Heart left ventricle (tissue), 16 donors: ENCODE results near the gene FAM241B. TPM values are rescaled to one million over a fixed set of nuclear protein-coding genes. Genes with fewer than 3 reads are reported as not detected.

Experiments
- ATAC-seq, 4 donors: fragments of 200-7000 bp; cut with Tn5 transposase; one replicate each; pipeline ENCODE4 v1.9.1; 2020 to 2022; ENCODE audit warnings: moderate library complexity in 4 of 4, mild to moderate bottlenecking in 3 of 4, moderate number of reproducible peaks in 1 of 4
- DNase-seq, 5 donors: peaks; one replicate each; pipeline ENCODE4 v3.0.0-alpha.2; 2020
- H3K27ac ChIP-seq, 12 donors: fragments of 200-600 bp; sonication (generic) in 4 of 12; one replicate each; pipeline versions ENCODE4 v1.5.0 to v1.8.0; 2016 to 2022; ENCODE audit warnings: mild to moderate bottlenecking in 2 of 12
- H3K27me3 ChIP-seq, 9 donors: fragments of 200-600 bp; sonication (generic) in 2 of 9; one replicate each; pipeline versions ENCODE4 v1.5.1 to v1.8.0; 2016 to 2022; ENCODE audit warnings: mild to moderate bottlenecking in 3 of 9
- H3K36me3 ChIP-seq, 9 donors: fragments of 200-600 bp; sonication (generic) in 2 of 9; one replicate each; pipeline versions ENCODE4 v1.5.0 to v1.8.0; 2018 to 2022; ENCODE audit warnings: mild to moderate bottlenecking in 2 of 9
- H3K4me1 ChIP-seq, 12 donors: fragments of 200-600 bp; sonication (generic) in 4 of 12; one replicate each; pipeline versions ENCODE4 v1.5.0 to v1.8.0; 2016 to 2022; ENCODE audit warnings: mild to moderate bottlenecking in 3 of 12
- H3K4me3 ChIP-seq, 12 donors: fragments of 200-600 bp; sonication (generic) in 4 of 12; one replicate each; pipeline versions ENCODE4 v1.5.0 to v1.8.0; 2017 to 2022; ENCODE audit warnings: mild to moderate bottlenecking in 9 of 12, moderate library complexity in 4 of 12
- H3K9me3 ChIP-seq, 12 donors: fragments of 200-600 bp; sonication (generic) in 4 of 12; one replicate each; pipeline versions ENCODE4 v1.5.0 to v1.8.0; 2016 to 2022; ENCODE audit warnings: mild to moderate bottlenecking in 1 of 12
- POLR2A ChIP-seq, 2 donors: fragments of 450-650 bp; IDR thresholded peaks; one replicate each; pipeline ENCODE4 v1.6.1; 2017; ENCODE audit warnings: antibody characterized with exemption in 2 of 2, mild to moderate bottlenecking in 2 of 2, moderate library complexity in 2 of 2
- WGBS, 4 donors: extraction: QIAGEN DNeasy Blood & Tissue Kit in 2 of 4; methylation state at CpG; one replicate each; pipeline versions ENCODE4 v1.1.5 to v1.1.7; 2013 to 2018; 5-methylcytosine and 5-hydroxymethylcytosine counted together
- intact Hi-C, 10 donors: fragments of 100-400 bp; cut with DNase I; formaldehyde crosslinking; loops; one replicate each; pipeline versions ENCODE4 v1.11.1 to v1.14.2; 2022
- polyA plus RNA-seq, 2 donors: library from polyadenylated mRNA; stranded (reverse); fragments of 200-250 nt; gene quantifications; one replicate each; pipeline ENCODE4 v1.2.3, GENCODE V29; 2013
- total RNA-seq, 9 donors: library from RNA; depleted of rRNA in 2 of 9; stranded (reverse); fragments of >200 nt in 2 of 9; fragmentation: NEBNext Ultra II Directional in 3 of 9; extraction: Animal tissue kit (Norgen Biotek cat#: 25700) in 3 of 9; gene quantifications; one replicate each; pipeline versions ENCODE4 v1.1.0 to v1.2.4, GENCODE V29; 2016 to 2023
- TF ChIP-seq, protein P1 (sequence below), 12 donors: fragments of 200-600 bp; sonication (generic) in 4 of 12; IDR thresholded peaks; one replicate each; pipeline versions ENCODE4 v1.5.0 to v1.8.0; 2018 to 2022; ENCODE audit warnings: antibody characterized with exemption in 12 of 12, mild to moderate bottlenecking in 5 of 12
- donor health status: ischemic (EF 13 %, LVEDD 7.1; RV severe dilation, severe dysfunction).
- donor health status: healthy with polysubstance abuse.
- donor health status: DM: no; HTN: yes; CAD: no.
- donor health status: DM: no; HTN: no; CAD: no.
- donor health status: ischemic (EF 25% LVEDD 6.9; RV normal size, moderate dysfunction).
- donor health status: ischemic (EF 25% LVEDD 5.7; RV mildly dilated, moderate dysfunction).
- donor health status: healthy.
- donor health status: DM: yes; HTN: yes; CAD: no.
- donor health status: ischemic (EF 35%, LVEDD 5.7; RV mildly dilated, moderate dysfunction).
- donor health status: nonischemic (EF 11% LVEDD 7.7; RV severe dilation, severe dysfunction).
- donor health status: DM: yes; HTN: yes; CAD: no.
- donor health status: PGD.
- donor health status: ischemic (EF 29% LVEDD 5.4; RV normal size, mild dysfunction).
- donor health status: nonischemic (EF 23%, LVEDD 6.1; RV moderate dilation, normal function).

Gene FAM241B
- total and polyA plus RNA-seq, 11 donors, result 0.64 to 7.8 (median 4.5) TPM

DNA sequence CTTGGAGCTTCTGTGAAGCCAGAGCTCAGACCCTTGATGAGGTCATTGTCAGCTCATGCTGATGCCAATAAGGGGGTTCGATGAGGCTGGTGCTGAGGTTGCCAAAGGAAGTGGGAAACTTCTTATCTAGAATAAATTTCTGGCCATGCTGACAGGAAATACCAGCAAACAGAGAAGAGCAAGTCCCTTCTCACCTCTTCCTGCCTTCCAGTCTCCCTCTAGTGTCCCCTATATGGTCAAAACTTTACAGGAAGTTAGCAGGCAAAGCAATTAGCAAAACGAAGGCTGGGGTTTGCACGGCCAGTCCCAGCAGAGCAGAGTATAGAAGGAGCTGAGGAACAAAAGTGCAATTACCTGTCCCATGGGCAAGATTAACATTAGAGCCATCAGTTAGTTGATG, 41.7 kb upstream of the FAM241B start:
- H3K4me3 ChIP-seq, result no peak overlapping the region
- no peak for TF ChIP-seq POLR2A (IDR thresholded peaks at IDR 0.05)
- TF ChIP-seq, protein P1, sequence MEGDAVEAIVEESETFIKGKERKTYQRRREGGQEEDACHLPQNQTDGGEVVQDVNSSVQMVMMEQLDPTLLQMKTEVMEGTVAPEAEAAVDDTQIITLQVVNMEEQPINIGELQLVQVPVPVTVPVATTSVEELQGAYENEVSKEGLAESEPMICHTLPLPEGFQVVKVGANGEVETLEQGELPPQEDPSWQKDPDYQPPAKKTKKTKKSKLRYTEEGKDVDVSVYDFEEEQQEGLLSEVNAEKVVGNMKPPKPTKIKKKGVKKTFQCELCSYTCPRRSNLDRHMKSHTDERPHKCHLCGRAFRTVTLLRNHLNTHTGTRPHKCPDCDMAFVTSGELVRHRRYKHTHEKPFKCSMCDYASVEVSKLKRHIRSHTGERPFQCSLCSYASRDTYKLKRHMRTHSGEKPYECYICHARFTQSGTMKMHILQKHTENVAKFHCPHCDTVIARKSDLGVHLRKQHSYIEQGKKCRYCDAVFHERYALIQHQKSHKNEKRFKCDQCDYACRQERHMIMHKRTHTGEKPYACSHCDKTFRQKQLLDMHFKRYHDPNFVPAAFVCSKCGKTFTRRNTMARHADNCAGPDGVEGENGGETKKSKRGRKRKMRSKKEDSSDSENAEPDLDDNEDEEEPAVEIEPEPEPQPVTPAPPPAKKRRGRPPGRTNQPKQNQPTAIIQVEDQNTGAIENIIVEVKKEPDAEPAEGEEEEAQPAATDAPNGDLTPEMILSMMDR (IDR thresholded peaks at IDR 0.05), result no peak
- H3K27ac ChIP-seq, result no peak overlapping the region
- no peak for DNase-seq
- ATAC-seq, result no peak
- H3K4me1 ChIP-seq, result no peaks in the 10 kb centered on the region
- 18 to 34% (median 25%) methylated on average over 3 of the region's 3 CpGs for WGBS, 4 donors
- H3K9me3 ChIP-seq, result no peaks in the 10 kb centered on the region
- H3K27me3 ChIP-seq, result no peaks in the 10 kb centered on the region
- H3K36me3 ChIP-seq, result no peaks in the 10 kb centered on the region
- intact Hi-C loops, result no loop called here

DNA sequence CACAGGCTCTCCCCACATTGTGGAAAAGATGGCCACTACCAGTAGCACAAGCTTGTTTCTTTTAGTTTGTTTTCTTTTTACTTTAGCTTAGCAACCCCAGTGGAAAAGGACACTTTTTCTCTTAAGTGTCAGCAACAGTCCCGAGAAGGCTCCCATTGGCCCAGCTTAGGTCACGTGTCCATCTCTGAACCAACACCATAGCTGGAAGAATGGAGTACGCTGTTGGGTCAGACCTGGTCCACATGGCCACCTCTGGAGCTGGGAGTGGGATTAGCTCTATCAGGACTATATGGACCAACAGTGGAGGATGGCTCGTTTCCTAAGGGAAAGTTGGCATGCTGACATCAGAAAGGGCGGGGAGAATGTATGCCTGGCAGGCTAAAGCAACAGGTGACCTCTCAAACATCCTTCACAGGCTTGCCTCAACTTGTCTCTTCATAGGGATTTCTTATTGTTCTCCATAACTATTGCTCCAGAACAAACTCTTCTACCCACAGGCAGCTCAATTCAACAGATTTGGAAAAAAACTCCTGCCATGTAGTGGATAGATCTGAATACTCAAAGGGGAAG, 29.2 kb upstream of the FAM241B start:
- ATAC-seq (no peak), DNase-seq (no peak)
- Histone ChIP-seq H3K27ac (no peak overlapping the region), H3K27me3 (peaks cover 0 to 54% (median 12%) of the 10 kb centered on the region in 9 donors), H3K4me1 (no peaks in the 10 kb centered on the region), H3K4me3 (no peak overlapping the region), H3K36me3 (no peaks in the 10 kb centered on the region), H3K9me3 (peaks cover 0 to 5% (median 0%) of the 10 kb centered on the region in 12 donors)
- intact Hi-C loops, result no loop called here
- TF ChIP-seq, protein P1 (IDR thresholded peaks at IDR 0.05), result no peak
- TF ChIP-seq POLR2A (IDR thresholded peaks at IDR 0.05), result no peak
- 61 to 76% (median 73%) methylated on average over 5 of the region's 5 CpGs for WGBS, 4 donors

DNA sequence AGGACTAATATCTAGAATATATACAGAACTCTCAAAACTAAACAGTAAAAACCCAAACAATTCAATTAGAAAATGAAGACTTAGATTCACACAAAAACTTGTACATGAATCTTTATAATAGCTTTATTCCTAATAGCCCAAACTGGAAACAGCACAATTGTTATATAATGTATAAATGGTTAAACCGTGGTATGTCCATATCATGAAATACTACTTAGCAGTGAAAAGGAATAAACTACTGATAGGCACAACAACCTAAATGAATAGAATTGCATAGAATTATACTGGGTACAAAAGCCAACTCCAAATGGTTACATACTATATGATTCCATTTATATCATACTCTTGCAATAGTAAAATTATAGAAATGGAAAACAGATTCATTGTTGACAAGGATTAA, 21.0 kb upstream of the FAM241B start:
- Histone ChIP-seq H3K27ac (no peak overlapping the region), H3K9me3 (peaks cover 0 to 37% (median 10%) of the 10 kb centered on the region in 12 donors), H3K36me3 (no peaks in the 10 kb centered on the region), H3K4me3 (no peak overlapping the region), H3K4me1 (no peaks in the 10 kb centered on the region), H3K27me3 (peaks cover 0 to 13% (median 0%) of the 10 kb centered on the region in 9 donors)
- WGBS, 4 donors, result 45 to 97% (median 75%) methylated on average over 1 of the region's 1 CpG
- intact Hi-C loops, result no loop called here
- ATAC-seq, result no peak
- TF ChIP-seq POLR2A (IDR thresholded peaks at IDR 0.05), result no peak
- TF ChIP-seq, protein P1 (IDR thresholded peaks at IDR 0.05), result no peak
- DNase-seq, result no peak

DNA sequence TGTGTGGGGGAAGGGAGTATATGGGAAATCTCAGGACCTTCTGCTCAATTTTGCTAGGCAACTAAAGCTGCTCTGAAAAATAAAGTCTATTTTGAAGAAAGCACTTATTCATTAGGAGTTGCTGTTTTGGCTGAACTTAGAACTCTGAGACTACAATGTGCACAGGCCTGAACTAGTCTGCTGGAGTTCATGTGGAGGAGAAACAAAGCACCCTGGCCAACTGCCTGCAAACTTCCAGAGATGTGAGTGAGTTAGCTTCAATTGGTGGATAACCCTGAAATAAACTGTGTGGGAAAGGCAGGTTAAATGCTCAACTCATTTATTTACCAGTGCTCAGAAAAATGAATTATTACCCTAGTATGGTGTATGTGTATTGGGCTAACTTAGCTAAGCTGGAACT, 17.3 kb upstream of the FAM241B start:
- peaks cover 0 to 36% (median 10%) of the 10 kb centered on the region in 12 donors for H3K9me3 ChIP-seq
- peaks cover 0 to 4% (median 0%) of the 10 kb centered on the region in 9 donors for H3K27me3 ChIP-seq
- TF ChIP-seq POLR2A (IDR thresholded peaks at IDR 0.05), result no peak
- TF ChIP-seq, protein P1 (IDR thresholded peaks at IDR 0.05), result no peak
- H3K27ac ChIP-seq, result no peak overlapping the region
- H3K4me1 ChIP-seq, result no peaks in the 10 kb centered on the region
- ATAC-seq (no peak), DNase-seq (no peak)
- no peak overlapping the region for H3K4me3 ChIP-seq
- no peaks in the 10 kb centered on the region for H3K36me3 ChIP-seq
- intact Hi-C loops, result no loop called here
